HG02588 (cell line): ENCODE measurements around the gene RALY.
"Not testable (repeated sequence)": the region's sequence is repeated elsewhere in the genome, so short reads cannot be mapped to it uniquely, and the experiment has no call there.

Experiments
- ATAC-seq: cut with Tn5 transposase; IDR thresholded peaks from one replicate; pipeline ENCODE4 v1.9.1; 2021; ENCODE audit warnings: mild to moderate bottlenecking, moderate library complexity; ENCODE audit not compliant: unreplicated experiment

Gene RALY

GRCh38 chr20:34015401-34016335 lies 22.0 kb downstream of the RALY start:
- ATAC-seq = no peak

GRCh38 chr20:34016736-34017135 lies 23.0 kb downstream of the RALY start:
- no peak for ATAC-seq

- no peak for ATAC-seq
Observed at GRCh38 chr20:34017610-34018009, 23.9 kb downstream of the RALY start.

GRCh38 chr20:34018166-34018565 lies 24.5 kb downstream of the RALY start:
- no peak for ATAC-seq

GRCh38 chr20:34022151-34022838 lies 28.6 kb downstream of the RALY start:
- ATAC-seq = no peak

GRCh38 chr20:34022839-34023234 lies 29.1 kb downstream of the RALY start:
- no peak for ATAC-seq

GRCh38 chr20:34023937-34024722 lies 30.4 kb downstream of the RALY start:
- ATAC-seq = no peak

GRCh38 chr20:34024723-34025351 lies 31.1 kb downstream of the RALY start:
- ATAC-seq = no peak

GRCh38 chr20:34028013-34028412 lies 34.3 kb downstream of the RALY start:
- not testable (repeated sequence) for ATAC-seq

- ATAC-seq = no peak
Observed at GRCh38 chr20:34029415-34029814, 35.7 kb downstream of the RALY start.

GRCh38 chr20:34030456-34030855 lies 36.7 kb downstream of the RALY start:
- no peak for ATAC-seq

- no peak for ATAC-seq
Observed at GRCh38 chr20:34033903-34034302, 40.2 kb downstream of the RALY start.

GRCh38 chr20:34037121-34037520 lies 43.4 kb downstream of the RALY start:
- no peak for ATAC-seq

- no peak for ATAC-seq
Observed at GRCh38 chr20:34037767-34038166, 44.1 kb downstream of the RALY start.

- ATAC-seq = no peak
Observed at GRCh38 chr20:34040300-34040995, 46.7 kb downstream of the RALY start.

GRCh38 chr20:34041226-34041625 lies 47.5 kb downstream of the RALY start:
- ATAC-seq = no peak

GRCh38 chr20:34042262-34042661 lies 48.6 kb downstream of the RALY start:
- ATAC-seq = no peak

- ATAC-seq = no peak
Observed at GRCh38 chr20:34043025-34043424, 49.3 kb downstream of the RALY start.

GRCh38 chr20:34045294-34045693 lies 51.6 kb downstream of the RALY start:
- ATAC-seq = no peak
